GM18498 (cell line): ENCODE results near the gene SLC25A45.

Experiments used
- ATAC-seq: cut with Tn5 transposase; IDR thresholded peaks from one replicate; pipeline ENCODE4 v1.9.1; 2021; ENCODE audit warnings: mild to moderate bottlenecking, moderate library complexity; ENCODE audit not compliant: unreplicated experiment

Gene SLC25A45

GRCh38 chr11:65327021-65327420 is 55.4 kb downstream of the SLC25A45 start:
- ATAC-seq, result no peak

GRCh38 chr11:65325435-65325834 is 57.0 kb downstream of the SLC25A45 start:
- ATAC-seq, result no peak
